ENCODE data around the gene HGD. TPM values are rescaled to one million over a fixed set of nuclear protein-coding genes. Genes with fewer than 3 reads are reported as not detected.

Gene HGD
- total RNA-seq, 4 donors from 2014 or later = 1.7 to 5.1 (median 2.1) TPM; not detected in 1

GRCh38 chr3:120710369-120710768, 28.3 kb upstream of the HGD start:
- TF ChIP-seq POLR2A (IDR thresholded peaks at IDR 0.05) (no peak), EP300 (IDR thresholded peaks at IDR 0.05) (no peak), CTCF (IDR thresholded peaks at IDR 0.05) (no peak), POLR2AphosphoS5 (IDR thresholded peaks at IDR 0.05) (no peak)
- 91% methylated on average over 1 of the region's 1 CpG for WGBS
- DNase-seq (ENCODE audit: low spot score in 2 of 2) = no peak

GRCh38 chr3:120708408-120708807, 26.4 kb upstream of the HGD start:
- H3K27ac ChIP-seq = no peak overlapping the region
- DNase-seq (ENCODE audit: low spot score in 2 of 2) = no peak
- H3K4me1 ChIP-seq = no peaks in the 10 kb centered on the region
- no peaks in the 10 kb centered on the region for H3K27me3 ChIP-seq
- H3K4me3 ChIP-seq = no peak overlapping the region
- H3K9me3 ChIP-seq = no peaks in the 10 kb centered on the region
- peaks cover 20% of the 10 kb centered on the region for H3K36me3 ChIP-seq
- TF ChIP-seq CTCF (IDR thresholded peaks at IDR 0.05) (no peak), POLR2AphosphoS5 (IDR thresholded peaks at IDR 0.05) (no peak), EP300 (IDR thresholded peaks at IDR 0.05) (no peak), POLR2A (IDR thresholded peaks at IDR 0.05) (no peak)

More at GRCh38 chr3:120710369-120710768, 28.3 kb upstream of the HGD start:
- H3K9me3 ChIP-seq = no peaks in the 10 kb centered on the region
- H3K27me3 ChIP-seq = no peaks in the 10 kb centered on the region
- peaks cover 5% of the 10 kb centered on the region for H3K36me3 ChIP-seq
- H3K27ac ChIP-seq = no peak overlapping the region
- H3K4me1 ChIP-seq = no peaks in the 10 kb centered on the region
- H3K4me3 ChIP-seq = no peak overlapping the region

- H3K27ac ChIP-seq = no peak overlapping the region
- peaks cover 29% of the 10 kb centered on the region for H3K36me3 ChIP-seq
- no peaks in the 10 kb centered on the region for H3K4me1 ChIP-seq
- no peaks in the 10 kb centered on the region for H3K27me3 ChIP-seq
- TF ChIP-seq EP300 (IDR thresholded peaks at IDR 0.05) (no peak), POLR2AphosphoS5 (IDR thresholded peaks at IDR 0.05) (no peak), POLR2A (IDR thresholded peaks at IDR 0.05) (no peak), CTCF (IDR thresholded peaks at IDR 0.05) (no peak)
- no peak for DNase-seq (ENCODE audit: low spot score in 2 of 2)
- no peaks in the 10 kb centered on the region for H3K9me3 ChIP-seq
- H3K4me3 ChIP-seq = no peak overlapping the region
Observed at GRCh38 chr3:120706950-120707349, 24.9 kb upstream of the HGD start.

DNA sequence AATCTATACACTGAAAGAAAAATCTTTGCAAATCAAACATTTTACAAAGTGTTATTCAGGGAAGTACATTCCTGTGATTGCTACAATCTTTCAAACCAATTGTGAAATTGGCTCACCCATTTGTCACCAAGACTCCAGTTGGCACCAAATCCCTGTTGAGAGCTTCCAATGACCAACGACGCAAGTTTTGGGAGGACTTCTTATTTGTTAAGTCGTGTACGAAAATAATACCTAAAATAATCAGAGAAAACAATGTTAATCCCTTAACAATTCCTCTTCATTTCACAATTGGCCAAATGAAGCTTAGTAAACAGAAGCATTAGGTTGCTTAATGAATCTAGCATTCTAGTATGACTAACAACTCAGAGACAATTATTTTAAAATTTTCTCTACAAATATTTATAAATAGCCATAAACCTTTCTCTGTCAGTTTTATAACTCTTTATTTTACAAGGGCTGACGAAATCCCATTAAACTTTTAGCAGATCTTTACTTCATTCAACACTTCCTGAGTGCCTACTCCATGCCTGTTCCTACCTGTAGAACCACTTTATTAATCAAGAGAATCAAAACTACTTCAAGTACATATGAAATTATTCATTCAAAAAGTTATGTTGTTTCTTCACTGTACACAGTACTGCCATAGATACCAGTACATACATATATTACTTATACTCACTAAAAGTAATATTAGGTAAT, 24.0 kb upstream of the HGD start:
- no peak for DNase-seq (ENCODE audit: low spot score in 2 of 2)
- H3K36me3 ChIP-seq = peaks cover 29% of the 10 kb centered on the region
- 90% methylated on average over 5 of the region's 5 CpGs for WGBS
- no peak for TF ChIP-seq CTCF (IDR thresholded peaks at IDR 0.05)
- no peak for TF ChIP-seq EP300 (IDR thresholded peaks at IDR 0.05)
- no peak for TF ChIP-seq POLR2AphosphoS5 (IDR thresholded peaks at IDR 0.05)
- TF ChIP-seq POLR2A (IDR thresholded peaks at IDR 0.05) = no peak
- H3K27ac ChIP-seq = no peak overlapping the region
- H3K4me1 ChIP-seq = no peaks in the 10 kb centered on the region
- no peak overlapping the region for H3K4me3 ChIP-seq
- no peaks in the 10 kb centered on the region for H3K9me3 ChIP-seq
- no peaks in the 10 kb centered on the region for H3K27me3 ChIP-seq

DNA sequence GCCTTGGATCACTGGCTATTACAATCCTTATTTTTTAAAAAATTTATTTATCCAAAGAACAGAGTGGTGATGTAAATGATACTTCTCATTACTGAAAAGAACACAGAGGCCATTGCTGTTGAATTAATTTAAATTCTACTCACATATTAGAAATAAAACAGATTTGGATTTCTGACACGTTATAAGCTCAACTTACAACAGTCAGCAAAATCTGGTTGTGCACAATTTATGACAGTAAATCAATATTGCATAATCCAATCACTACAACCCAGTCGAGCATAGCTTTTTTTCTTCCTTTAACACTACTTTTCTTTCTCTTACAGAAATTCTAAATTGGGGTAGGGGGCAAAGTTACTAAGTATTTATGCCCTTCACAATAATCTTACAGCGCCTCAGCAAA, 17.3 kb upstream of the HGD start:
- DNase-seq (ENCODE audit: low spot score in 2 of 2) = no peak
- no peak overlapping the region for H3K4me3 ChIP-seq
- no peaks in the 10 kb centered on the region for H3K4me1 ChIP-seq
- H3K36me3 ChIP-seq = peaks cover 27% of the 10 kb centered on the region
- no peak overlapping the region for H3K27ac ChIP-seq
- no peaks in the 10 kb centered on the region for H3K9me3 ChIP-seq
- 73% methylated on average over 3 of the region's 3 CpGs for WGBS
- TF ChIP-seq CTCF (IDR thresholded peaks at IDR 0.05) = no peak
- TF ChIP-seq POLR2AphosphoS5 (IDR thresholded peaks at IDR 0.05) = no peak
- no peak for TF ChIP-seq POLR2A (IDR thresholded peaks at IDR 0.05)
- no peak for TF ChIP-seq EP300 (IDR thresholded peaks at IDR 0.05)
- no peaks in the 10 kb centered on the region for H3K27me3 ChIP-seq
